Measurements from ENCODE around the gene FBN1.

FBN1 gene

DNA sequence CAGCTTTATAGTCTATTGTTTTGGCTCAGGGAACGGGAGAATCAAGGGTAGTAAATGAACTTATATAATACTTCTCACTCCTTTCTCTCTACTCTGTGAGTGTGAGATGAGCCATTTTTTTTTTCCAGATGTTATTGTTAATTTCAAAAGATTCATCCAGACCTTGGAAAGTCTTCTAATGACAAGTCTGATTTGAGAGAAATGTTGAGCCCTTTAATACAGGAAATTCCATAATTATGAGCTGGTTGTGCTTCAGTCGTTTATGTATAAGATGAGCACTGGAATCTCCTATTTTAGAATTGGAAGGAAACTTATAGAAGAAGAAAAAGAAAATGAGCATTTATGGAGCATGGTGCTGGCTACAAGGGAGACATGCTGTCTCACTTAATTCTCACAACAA lies 92.0 kb downstream of the FBN1 start:
- DNase-seq (ENCODE audit: low read depth), result peak; percentile 73

DNA sequence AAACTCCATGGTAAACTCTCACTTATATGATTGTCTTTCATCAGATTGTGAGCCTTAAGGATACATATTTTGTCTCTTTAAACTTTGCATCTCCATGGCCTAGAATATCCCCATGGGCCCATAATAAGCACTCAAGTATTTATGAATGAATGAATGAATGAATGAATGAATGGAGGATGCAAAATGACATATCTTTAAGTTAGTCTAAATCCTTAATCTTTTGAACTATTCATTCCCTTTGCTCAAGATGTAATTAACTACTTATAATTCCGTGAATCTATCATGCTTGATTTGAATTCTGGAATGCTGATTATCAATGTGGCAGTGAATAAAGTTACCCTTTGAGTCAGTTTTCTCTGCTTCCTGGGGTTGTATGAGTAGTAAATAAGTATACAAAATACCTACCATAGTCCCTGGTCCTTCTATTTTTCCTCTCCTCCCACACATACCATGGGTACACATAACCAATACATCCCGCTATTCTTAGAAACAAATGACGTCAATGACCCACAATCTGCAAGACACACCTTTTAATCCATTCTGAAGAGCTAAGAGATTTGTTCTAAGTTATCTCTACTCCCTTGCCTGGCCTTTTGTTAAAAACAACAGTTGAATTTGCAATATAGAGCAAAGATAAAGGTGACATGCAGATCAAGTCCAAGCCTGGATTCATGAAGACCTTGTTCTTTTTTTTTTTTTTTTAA lies 94.5 kb downstream of the FBN1 start:
- no peak for DNase-seq (ENCODE audit: low read depth)

DNA sequence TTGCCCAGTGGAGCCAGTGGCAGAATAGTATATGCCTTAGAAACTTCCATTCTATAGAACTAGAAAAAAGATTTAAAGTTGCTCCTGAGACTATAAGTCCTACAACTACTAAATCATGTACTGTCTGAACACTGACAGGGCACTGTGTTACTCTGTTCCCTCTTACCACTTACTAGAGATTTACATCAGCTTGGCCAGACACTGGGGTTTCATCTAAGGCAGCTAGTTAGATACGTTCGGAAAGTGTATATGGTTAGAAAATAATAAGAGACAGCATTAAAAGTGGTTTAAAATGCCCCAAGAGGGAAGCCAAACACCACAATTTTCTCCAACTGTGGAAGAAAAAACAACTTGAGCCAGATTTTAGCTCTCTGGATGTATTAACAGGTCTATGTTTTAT lies 97.1 kb downstream of the FBN1 start:
- DNase-seq (ENCODE audit: low read depth), result no peak

DNA sequence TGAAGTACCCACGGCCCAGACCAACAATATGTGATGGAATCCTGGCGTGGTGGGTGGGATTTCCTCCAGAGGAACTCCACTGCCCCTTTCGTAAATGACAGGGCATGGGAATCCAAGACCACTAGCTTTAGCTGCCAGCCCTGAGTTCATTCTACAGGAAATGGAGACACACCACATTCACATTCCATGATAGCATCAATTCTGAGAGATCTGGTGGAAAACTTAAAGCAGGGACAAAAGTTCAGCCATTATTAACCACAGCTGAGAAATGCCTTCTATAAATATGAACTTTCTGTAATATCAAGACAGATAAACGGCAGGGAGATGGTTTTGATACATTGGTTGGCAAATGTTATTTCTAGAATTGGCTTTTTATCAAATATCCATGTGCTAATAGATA lies 98.2 kb downstream of the FBN1 start:
- peak; percentile 56 for DNase-seq (ENCODE audit: low read depth)

DNA sequence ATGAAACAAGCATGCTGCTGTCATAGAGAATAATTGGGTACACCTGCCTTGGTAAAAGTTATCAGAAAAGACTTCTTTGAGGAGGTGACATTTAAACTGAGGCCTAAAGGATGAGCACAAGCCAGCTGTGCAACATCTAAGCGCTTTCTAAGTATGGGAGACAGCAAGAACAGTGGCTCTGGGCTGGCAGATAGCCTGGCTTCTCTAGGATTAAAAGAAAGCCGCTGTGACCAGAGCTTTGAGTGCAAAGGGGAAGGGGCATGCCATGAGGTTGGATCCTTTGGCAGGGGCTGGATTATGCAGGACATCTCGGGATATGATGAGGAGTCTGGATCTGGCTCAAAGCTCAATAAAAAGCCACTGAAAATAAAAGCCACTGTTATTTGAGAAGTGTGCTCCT lies 99.2 kb downstream of the FBN1 start:
- DNase-seq (ENCODE audit: low read depth), result no peak

DNA sequence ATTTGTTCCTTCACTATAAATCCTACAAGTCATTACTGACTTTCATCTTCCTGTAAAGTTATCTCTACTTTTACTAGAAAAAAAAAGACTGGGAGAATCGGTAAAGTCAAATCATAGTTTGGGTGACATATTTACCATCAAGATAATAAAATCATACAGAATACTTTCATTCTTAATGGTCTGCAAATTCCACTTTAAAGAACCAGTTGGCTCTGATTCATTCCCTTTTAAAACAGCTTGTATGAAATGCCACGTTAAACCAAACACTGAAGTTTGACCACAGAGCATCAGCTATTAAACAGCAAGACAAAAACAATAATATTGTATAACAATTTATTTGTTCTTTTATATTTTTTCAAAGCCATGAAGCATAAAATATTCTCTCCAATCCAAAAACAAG lies 100.7 kb downstream of the FBN1 start:
- no peak for DNase-seq (ENCODE audit: low read depth)

DNA sequence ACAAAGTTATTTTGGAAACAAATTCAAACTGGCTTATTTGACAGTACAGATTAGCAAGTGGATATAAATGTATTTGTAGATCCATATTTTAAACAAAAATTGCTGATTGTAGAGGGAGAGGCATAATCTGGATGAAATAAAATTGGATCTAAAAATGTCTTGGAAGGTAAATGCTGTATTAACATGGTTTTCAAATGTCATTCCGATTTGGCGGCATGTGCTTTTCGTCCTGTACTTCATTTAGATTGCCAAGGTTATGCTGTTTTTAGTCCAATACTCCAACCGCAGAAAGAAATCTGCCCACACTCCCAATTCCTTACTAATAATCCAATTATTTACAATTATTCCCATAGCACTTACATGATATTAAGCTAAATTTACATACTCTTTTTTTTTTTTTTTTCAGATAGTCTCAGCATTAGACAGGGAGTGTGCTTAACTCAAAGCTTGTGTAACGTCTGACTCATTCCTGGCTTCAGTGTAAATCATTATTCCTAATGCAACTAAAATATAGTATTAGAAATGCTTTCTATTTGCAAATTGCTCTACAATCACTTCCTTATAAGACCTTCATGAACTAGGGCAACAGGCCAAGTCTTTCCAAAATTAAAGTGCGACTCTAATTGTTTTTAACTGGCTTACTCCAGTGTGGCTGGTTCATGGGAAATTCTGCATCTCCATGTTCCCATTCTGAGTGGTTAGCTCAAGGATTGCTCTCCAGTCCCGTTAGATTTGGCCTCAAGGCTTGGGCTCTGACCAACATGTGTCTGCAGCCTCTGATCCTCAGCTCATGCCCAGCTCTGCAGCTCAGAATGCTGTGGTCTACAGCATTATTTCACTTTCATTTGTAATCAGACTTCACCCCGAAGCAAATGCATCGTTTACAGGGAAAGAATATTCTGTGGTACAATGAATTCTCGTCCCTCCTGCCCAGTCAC lies 103.9 kb downstream of the FBN1 start:
- DNase-seq (ENCODE audit: low read depth), result peak; percentile 88

DNA sequence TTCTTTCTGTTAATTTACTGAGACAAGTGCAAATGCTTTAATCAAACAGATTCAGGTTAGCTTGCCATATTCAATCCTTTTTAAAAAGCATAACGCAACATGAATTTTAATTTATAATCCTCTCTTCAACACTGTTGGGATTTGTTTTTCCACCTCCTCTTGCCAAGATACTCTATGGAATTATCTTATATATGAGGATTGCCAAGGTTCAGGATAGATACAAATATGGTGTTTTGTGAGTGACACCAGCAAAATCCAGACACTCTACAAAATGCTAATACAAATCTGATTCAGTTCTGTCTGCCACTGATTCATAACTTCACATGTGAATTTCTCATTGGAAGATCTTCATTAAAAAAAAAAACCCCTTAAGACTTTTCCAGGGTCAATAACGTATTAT lies 104.8 kb downstream of the FBN1 start:
- no peak for DNase-seq (ENCODE audit: low read depth)

DNA sequence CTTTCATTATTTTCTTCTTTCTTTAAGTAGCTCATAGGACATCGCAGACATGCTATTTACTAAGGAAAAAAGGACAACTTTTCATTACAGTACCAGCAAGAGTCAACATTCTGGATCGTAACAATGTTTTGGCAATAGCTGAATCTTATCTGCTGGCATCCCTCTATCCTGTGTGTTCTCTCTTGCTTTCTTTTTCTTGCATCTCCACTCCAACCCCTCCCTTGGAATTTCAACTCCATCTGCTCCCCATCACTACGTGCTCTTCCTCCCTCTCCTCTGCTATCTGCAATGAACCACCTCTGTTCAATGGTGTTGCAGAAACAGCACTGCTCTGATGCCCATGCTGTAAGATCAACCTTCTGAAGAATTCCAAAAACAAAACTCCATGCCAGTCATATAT lies 106.6 kb downstream of the FBN1 start:
- no peak for DNase-seq (ENCODE audit: low read depth)

DNA sequence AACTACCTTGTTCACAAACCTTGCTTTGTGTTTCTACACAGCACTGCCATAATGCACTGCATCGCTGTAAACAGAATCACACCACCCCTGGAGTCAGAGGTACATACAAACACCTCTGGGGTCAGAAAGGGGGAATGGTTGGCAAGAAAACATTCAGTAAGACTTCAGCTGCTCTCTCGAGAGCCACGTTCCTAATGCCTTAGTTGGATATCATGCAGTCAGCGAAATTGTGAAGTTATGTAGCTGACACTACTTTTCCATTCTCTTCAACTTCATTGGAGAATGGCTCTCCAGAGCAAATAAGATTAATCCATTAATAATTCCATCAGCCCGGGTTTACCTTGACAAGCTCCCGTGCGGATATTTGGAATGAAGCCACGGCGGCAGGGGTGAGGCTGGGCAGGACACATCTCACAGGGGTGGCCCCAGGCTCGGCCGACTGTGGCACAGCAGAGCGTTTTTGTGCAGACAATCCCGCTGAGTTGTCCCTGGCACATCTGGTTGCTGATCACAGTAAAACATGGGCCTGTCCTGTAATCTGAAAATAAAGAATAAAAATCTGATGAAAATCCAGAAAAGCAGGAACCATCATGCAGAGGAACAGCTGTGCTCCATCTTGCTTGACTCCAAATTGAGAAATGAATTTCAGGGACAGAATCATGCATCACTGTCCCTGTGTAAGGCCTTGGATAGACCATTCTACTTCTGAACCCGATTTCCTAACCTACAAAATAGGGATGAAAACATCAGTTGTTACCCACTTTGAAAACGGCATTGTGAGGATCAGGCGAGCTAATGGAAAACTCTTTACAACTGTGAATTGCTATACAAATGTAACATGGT lies 108.0 kb downstream of the FBN1 start:
- no peak for DNase-seq (ENCODE audit: low read depth)

DNA sequence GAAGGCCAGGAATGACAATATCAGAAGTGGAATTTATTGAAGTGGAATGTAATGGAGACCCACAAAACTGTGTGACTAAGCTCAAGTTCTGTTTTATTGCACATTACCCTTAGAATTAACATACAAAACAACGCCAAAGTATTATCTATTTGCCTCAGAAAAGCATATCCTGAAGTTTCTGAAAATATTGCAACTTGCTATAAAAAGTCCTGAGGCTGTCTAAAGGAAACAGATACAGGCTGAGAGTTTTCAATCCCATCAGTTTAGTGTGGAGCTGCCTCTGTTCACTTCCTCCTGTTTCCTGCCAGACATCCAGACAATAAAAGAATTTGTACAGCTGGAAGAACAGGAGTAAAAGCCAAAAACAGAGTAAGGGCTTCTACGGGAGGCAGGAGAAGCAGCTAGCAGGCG lies 108.8 kb downstream of the FBN1 start:
- no peak for DNase-seq (ENCODE audit: low read depth)

DNA sequence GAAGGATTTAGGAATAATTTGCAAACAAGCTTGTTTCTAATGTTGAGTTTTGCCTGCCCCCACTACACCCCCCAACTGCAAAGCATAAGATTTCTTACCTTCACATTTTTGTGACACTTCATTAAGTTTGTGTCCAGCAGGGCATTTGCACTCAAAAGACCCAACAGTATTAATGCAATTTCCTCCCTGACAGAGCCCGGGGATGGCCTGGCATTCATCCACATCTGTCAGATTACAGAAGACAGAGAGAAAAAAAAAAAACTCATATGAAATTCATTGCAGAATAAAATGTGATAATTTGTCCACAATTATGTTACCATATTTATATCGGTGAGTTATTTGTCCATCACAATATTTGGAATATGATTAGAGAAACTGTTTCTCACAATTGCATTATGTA lies 111.5 kb downstream of the FBN1 start:
- no peak for DNase-seq (ENCODE audit: low read depth)

DNA sequence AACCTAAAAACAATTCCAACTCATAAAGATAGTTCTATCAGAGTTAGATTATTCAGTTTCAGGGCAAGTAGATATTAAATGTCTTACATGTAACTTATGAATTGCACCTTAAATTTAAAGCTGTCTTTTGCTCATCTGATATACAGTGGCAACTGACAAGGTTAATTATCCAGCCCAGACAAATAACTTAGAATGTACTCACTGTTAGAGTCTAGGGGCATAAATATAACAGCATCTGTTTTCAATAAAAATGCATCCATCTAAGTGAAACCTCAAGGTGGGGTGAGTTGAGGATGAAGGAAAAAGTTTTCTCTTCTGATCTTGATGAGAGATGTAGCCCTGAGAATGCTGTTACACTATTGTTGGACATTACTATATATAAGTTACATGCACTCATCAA lies 112.6 kb downstream of the FBN1 start:
- no peak for DNase-seq (ENCODE audit: low read depth)

DNA sequence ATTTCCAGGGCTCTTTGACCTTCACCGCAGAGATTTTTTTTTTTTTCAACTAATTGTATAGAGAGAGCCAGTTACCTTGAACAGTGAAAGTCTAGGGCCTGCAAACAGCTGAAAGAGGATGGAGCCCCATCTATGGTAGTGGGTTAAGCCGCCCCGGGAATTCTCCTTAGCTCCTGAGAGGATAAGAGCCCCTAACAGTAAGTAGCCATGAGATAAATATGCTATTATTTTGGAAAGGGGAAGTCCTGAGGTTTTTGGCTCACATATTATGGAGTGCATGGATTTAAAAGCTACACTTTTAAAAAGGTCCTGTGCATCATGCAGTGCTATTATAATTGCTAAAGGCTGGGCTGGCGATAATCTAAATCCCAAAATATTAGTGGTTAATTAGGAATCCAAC lies 115.0 kb downstream of the FBN1 start:
- no peak for DNase-seq (ENCODE audit: low read depth)

DNA sequence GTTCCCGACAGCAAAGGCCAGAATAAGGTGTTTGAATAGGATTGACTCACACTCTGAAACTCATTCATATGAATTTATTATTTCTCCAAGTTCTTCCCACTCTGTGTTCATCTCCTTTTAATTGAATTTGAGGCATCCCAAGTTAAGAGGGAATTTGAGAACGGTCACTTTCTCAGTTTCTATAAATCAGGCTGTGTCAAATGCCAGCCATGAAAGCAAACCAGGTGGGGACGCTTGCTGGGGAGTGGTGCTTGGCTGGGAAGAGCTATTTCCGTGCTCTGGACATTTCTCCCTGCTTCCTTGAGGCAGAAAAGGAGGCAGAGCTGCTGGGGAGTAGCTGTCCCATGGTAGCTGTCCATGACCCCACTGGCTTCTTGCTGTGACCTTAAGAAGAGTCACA lies 116.6 kb downstream of the FBN1 start:
- no peak for DNase-seq (ENCODE audit: low read depth)

DNA sequence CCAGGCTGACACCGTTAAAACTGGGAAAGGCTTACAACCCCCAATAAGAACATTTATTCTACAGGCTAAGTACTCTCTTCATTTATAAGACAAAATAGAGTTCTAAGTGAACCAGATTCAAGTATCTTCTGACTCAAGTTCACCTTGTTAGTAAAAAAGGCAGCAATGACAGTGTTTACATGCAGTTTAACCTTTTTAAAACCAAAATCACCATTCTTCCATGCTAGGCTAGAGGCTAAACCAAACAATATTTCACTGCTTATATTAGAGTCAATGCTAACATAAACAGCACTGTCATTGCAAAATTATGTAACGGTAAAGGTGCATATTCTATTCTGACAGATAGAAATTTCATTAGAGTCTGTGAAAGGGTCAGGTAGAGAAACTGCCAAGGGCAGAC lies 118.0 kb downstream of the FBN1 start:
- no peak for DNase-seq (ENCODE audit: low read depth)

DNA sequence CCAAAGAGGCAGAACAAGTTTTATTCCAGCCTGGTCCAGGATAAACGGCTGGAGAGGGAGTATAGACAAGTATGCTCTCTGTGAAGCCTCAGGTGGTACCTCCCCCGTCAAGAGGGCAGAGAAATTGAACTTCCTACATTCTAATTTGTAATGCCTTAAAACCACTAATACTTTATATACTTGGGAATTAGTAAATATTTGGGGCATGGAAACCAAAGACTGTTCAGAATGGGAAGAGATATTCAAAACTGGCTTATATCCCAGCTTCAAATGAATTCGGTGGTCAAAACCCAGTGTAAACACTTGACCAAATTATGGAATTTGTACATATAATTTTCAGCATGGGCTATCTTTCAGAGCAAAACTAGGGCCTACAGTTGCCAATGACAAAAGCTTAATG lies 122.6 kb downstream of the FBN1 start:
- DNase-seq (ENCODE audit: low read depth), result no peak

DNA sequence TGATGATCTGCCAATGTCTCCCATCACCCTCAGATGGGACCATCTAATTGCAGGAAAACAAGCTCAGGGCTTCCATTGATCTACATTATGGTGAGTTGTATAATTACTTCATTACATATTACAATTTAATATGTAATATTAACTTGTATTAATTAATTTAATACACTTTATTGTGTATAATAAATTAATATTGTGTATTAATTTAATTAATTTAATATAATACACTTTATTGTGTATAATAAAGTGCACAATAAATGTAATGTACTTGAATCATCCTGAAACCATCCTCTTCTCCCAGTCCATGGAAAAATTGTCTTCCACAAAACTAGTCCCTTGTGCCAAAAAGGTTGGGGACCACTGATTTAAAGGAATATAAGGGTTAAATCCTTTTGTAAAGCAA lies 123.4 kb downstream of the FBN1 start:
- DNase-seq (ENCODE audit: low read depth), result no peak

DNA sequence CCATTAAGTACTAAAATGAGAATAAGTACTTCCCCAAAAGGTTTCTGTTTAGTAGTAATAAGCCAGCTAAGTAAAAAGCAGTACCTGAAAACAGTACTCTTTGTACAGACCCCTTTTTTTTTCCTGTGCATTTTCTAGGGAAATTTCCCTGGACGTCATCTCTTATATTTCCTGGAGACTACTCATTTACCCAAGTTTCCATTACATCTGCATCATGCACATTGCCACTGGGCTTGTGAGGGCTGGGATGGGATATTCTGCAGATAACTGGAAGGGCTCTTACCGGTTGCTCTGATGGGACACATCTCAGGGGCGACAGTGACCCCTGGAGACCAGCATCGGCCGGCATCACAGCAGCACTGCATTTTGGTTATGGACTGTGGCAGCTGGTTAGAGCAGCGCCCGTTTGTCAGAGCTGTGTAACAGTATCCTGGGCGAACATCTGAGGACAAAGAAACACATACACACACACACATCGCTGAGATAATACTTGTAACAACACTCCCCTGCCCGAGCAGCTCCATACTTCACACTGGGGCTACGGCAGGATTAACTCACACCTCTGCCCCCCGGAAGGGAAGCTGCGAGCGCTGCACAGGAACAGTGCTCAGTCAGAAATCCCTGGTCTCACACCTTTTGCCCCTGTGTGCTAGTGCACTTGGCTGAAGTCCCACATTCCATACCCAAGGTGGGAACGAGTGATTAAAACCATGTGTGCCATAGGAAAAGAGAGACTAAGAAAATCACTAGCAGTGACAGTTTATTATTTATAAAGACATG lies 124.9 kb downstream of the FBN1 start:
- DNase-seq (ENCODE audit: low read depth), result no peak

DNA sequence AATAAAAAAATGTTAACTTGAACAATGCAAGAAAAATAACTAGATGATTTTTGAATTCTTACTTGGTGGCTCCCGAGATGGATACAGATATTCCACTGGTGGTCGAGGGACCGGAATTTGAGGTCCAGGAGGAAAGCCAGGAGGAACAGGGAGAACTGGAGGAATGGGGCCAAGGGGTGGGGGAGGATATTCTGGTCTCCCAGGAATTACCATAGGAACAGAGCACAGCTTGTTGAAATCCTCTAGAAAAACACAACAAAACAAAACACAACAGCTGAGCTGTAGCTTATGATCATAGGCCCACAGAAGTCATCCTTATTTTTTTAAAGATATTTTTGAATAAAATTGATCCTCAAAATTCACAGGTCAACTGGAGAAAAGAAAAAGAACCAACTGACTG lies 129.4 kb downstream of the FBN1 start:
- DNase-seq (ENCODE audit: low read depth), result no peak

DNA sequence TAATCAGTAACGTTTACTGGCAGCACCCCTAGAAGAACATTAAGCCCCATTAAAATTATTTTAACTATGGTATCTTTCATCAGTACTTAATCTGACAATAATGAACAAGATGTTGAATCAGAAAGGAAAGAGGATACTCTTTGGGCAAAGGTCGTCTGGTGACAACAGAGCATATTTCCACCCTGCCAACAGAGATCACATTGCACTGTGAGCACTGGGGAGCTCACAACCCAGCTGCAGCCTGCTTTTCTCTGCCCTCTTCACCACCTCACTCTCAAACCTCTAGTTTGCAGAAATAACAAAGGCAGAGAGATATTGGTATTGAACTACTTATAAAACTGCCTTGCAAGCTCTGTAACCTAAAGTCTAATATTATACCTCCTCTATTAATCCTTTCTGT lies 130.0 kb downstream of the FBN1 start:
- no peak for DNase-seq (ENCODE audit: low read depth)

All from ELR (cell line).